Upper lobe of left lung (tissue), 4 donors: ENCODE results near the gene GBF1.
"Not testable (repeated sequence)": the region's sequence is repeated elsewhere in the genome, so short reads cannot be mapped to it uniquely, and the experiment has no call there.

Experiments used
- CTCF ChIP-seq, 6 experiments: fragments of 450-650 bp in 4 of 6; fragments of 200-600 bp in 2 of 6; sonication (generic) in 2 of 6; IDR thresholded peaks; one replicate each; pipeline ENCODE4 v1.5.1; 2016 to 2019; ENCODE audit warnings: antibody characterized with exemption in 6 of 6
- EP300 ChIP-seq, 4 donors: sonication (generic); formaldehyde crosslinking; IDR thresholded peaks; one replicate each; pipeline ENCODE4 v1.5.1; 2017; ENCODE audit warnings: antibody characterized with exemption in 4 of 4, control low read depth in 2 of 4
- POLR2AphosphoS5 ChIP-seq, 2 donors: sonication (generic); formaldehyde crosslinking; IDR thresholded peaks; one replicate each; pipeline ENCODE4 v1.5.1; 2017; ENCODE audit warnings: antibody characterized with exemption in 2 of 2

- TF ChIP-seq CTCF, EP300, POLR2AphosphoS5 (IDR thresholded peaks at IDR 0.05): not testable (repeated sequence)
Measured at GRCh38 chr10:102301332-102301731, 56.0 kb downstream of the GBF1 start.
